Tibial nerve (tissue), 3 donors: ENCODE results near the gene CCDC158.

Experiments
- CTCF ChIP-seq, 5 experiments: fragments of 200-600 bp in 3 of 5; fragments of 450-650 bp in 2 of 5; sonication (generic) in 3 of 5; IDR thresholded peaks; one replicate each; pipeline ENCODE4 v1.5.1; 2016 to 2019; ENCODE audit warnings: antibody characterized with exemption in 5 of 5, mild to moderate bottlenecking in 3 of 5, moderate library complexity in 2 of 5
- POLR2A ChIP-seq, 2 donors: fragments of 450-650 bp; IDR thresholded peaks; one replicate each; pipeline ENCODE4 v1.6.1; 2017; ENCODE audit warnings: antibody characterized with exemption in 2 of 2, mild to moderate bottlenecking in 2 of 2, moderate library complexity in 2 of 2

GRCh38 chr4:76272073-76272472 lies 148.9 kb downstream of the CCDC158 start:
- no peak for TF ChIP-seq POLR2A (IDR thresholded peaks at IDR 0.05)
- no peak for TF ChIP-seq CTCF (IDR thresholded peaks at IDR 0.05)
